Measurements from ENCODE around the gene AMZ1. TPM values are rescaled to one million over a fixed set of nuclear protein-coding genes. Genes with fewer than 3 reads are reported as not detected.
"Not testable (repeated sequence)": the region's sequence is repeated elsewhere in the genome, so short reads cannot be mapped to it uniquely, and the experiment has no call there.

Gene AMZ1
- total RNA-seq, 2 experiments from 2014 or later: 0.17 TPM

- H3K27ac Mint-ChIP-seq: no peak overlapping the region
These were observed 21.3 kb upstream of the AMZ1 start for GRCh38 chr7:2666588-2667250.

GRCh38 chr7:2667843-2668242 is 20.2 kb upstream of the AMZ1 start:
- Mint-ChIP-seq H3K4me3 (no peak overlapping the region), H3K27ac (no peak overlapping the region)
- POLR2A ChIA-PET: no interaction called here

More at GRCh38 chr7:2666588-2667250, 21.3 kb upstream of the AMZ1 start:
- Mint-ChIP-seq H3K4me3 (no peak overlapping the region), H3K9me3 (no peaks in the 10 kb centered on the region), H3K27me3 (peaks cover 27% of the 10 kb centered on the region), H3K36me3 (no peaks in the 10 kb centered on the region), H3K4me1 (peaks cover 7% of the 10 kb centered on the region)
- POLR2A ChIA-PET: interaction anchor here (0.8 kb wide), 1 partner anchor 43 kb away, joined by 3 read pairs; no protein-coding TSS in a partner anchor
- DNase-seq: no peak
- ATAC-seq (ENCODE audit: low read depth): no peak

DNA sequence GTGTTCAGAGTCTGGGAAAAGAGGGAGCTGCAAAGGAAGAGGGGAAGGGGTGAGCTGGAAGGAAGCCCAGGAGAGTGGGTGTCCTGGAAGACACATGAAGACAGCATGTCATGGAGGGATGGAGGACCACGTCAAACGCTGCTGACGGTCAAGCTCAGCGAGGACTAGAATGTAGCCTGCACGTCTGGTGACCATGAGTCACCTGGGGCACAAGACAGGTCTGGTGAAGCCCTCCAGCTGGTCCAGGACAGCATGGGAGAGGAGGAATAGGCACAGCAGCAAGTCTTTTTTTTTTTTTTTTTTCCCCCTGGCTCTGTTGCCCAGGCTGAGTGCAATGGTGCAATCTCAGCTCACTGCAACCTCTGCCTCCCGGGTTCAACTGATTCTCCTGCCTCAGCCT is 19.6 kb upstream of the AMZ1 start:
- no peak for DNase-seq

More at GRCh38 chr7:2667843-2668242, 20.2 kb upstream of the AMZ1 start:
- DNase-seq: no peak
- H3K36me3 Mint-ChIP-seq: no peaks in the 10 kb centered on the region
- peaks cover 7% of the 10 kb centered on the region for H3K4me1 Mint-ChIP-seq
- H3K27me3 Mint-ChIP-seq: peaks cover 30% of the 10 kb centered on the region
- H3K9me3 Mint-ChIP-seq: no peaks in the 10 kb centered on the region
- no peak for ATAC-seq (ENCODE audit: low read depth)

DNA sequence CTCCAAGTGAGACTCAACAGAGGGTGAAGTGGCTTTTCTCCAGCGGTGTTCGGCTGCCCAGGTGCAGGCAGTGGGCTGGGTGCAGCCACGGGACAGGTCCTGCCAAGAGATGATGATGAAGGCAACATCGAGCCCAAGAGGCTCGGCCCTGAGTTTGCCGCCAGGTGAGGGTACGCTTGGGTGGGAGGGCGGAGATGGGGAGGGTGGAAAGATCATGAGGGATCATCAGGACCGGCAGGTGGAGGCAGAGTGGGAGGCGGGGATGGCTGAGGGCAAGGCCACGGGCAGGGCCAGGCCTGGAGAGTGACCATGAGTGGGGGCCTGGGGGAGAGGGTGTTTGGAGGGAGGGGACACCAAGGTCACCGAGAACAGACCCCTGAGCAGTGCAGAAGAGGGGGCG is 17.8 kb upstream of the AMZ1 start:
- ATAC-seq (ENCODE audit: low read depth) (no peak), DNase-seq (no peak)
- no peak overlapping the region for H3K27ac Mint-ChIP-seq
- no peaks in the 10 kb centered on the region for H3K9me3 Mint-ChIP-seq
- no peak overlapping the region for H3K4me3 Mint-ChIP-seq
- POLR2A ChIA-PET: interaction anchor here (1.2 to 2.0 kb wide), 3 partner anchors 29 to 48 kb away, joined by 6 to 8 read pairs (median 7); no protein-coding TSS in a partner anchor
- H3K27me3 Mint-ChIP-seq: peaks cover 50% of the 10 kb centered on the region
- no peaks in the 10 kb centered on the region for H3K36me3 Mint-ChIP-seq
- H3K4me1 Mint-ChIP-seq: peaks cover 7% of the 10 kb centered on the region

More for the DNA sequence above, 19.6 kb upstream of the AMZ1 start:
- Mint-ChIP-seq H3K4me3 (no peak overlapping the region), H3K36me3 (no peaks in the 10 kb centered on the region), H3K9me3 (no peaks in the 10 kb centered on the region), H3K4me1 (peaks cover 7% of the 10 kb centered on the region), H3K27me3 (peaks cover 34% of the 10 kb centered on the region), H3K27ac (no peak overlapping the region)
- no peak for ATAC-seq (ENCODE audit: low read depth)
- POLR2A ChIA-PET: no interaction called here

GRCh38 chr7:2670720-2671391 is 17.1 kb upstream of the AMZ1 start:
- POLR2A ChIA-PET: interaction anchor here (1.2 to 2.0 kb wide), 3 partner anchors 28 to 48 kb away, joined by 6 to 8 read pairs (median 7); no protein-coding TSS in a partner anchor
- H3K4me3 Mint-ChIP-seq: no peak overlapping the region

DNA sequence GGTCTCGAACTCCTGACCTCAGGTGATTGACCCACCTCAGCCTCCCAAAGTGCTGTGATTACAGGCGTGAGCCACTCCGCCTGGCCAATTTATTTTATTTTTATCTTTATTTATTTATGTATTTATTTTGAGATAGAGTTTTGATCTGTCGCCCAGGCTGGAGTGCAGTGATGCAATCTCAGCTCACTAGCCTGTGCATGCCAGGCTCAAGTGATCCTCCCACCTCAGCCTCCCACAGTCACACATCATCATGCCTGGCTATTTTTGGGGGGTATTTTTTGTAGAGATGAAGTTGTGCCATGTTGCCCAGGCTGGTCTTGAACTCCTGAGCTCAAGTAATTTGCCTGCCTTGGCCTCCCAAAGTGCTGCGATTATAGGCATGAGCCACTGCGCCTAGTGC is 14.8 kb upstream of the AMZ1 start:
- H3K27ac Mint-ChIP-seq; H3K4me3 Mint-ChIP-seq; H3K9me3 Mint-ChIP-seq; H3K36me3 Mint-ChIP-seq; ATAC-seq (ENCODE audit: low read depth); DNase-seq; H3K4me1 Mint-ChIP-seq; POLR2A ChIA-PET: not testable (repeated sequence)
- peaks cover 41% of the 10 kb centered on the region for H3K27me3 Mint-ChIP-seq

More at GRCh38 chr7:2670720-2671391, 17.1 kb upstream of the AMZ1 start:
- ATAC-seq (ENCODE audit: low read depth): peak; percentile 88
- Mint-ChIP-seq H3K27me3 (peaks cover 53% of the 10 kb centered on the region), H3K27ac (no peak overlapping the region), H3K9me3 (no peaks in the 10 kb centered on the region), H3K4me1 (peaks cover 7% of the 10 kb centered on the region), H3K36me3 (no peaks in the 10 kb centered on the region)
- DNase-seq: peak; percentile 82

DNA sequence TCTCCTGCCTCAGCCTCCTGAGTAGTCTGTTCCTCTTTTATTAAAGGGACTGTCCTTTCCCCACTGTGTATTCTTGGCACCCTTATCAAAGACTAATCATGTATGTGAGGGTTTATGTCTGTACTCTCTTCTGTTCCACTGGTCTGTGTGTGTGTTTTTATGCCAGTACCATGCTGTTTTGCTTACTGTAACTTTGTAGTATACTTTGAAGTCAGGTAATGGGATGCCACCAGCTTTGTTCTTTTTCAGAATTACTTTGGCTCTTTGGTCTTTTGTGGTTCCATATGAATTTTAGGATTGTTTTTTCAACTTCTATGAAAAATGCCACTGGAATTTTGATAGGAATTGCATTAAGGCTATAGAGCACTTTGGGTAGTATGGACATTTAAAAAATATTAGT is 14.1 kb upstream of the AMZ1 start:
- POLR2A ChIA-PET: no interaction called here
- Mint-ChIP-seq H3K9me3 (no peaks in the 10 kb centered on the region), H3K27me3 (peaks cover 41% of the 10 kb centered on the region), H3K27ac (no peak overlapping the region), H3K4me3 (no peak overlapping the region), H3K4me1 (peaks cover 7% of the 10 kb centered on the region), H3K36me3 (no peaks in the 10 kb centered on the region)
- ATAC-seq (ENCODE audit: low read depth): no peak
- no peak for DNase-seq

DNA sequence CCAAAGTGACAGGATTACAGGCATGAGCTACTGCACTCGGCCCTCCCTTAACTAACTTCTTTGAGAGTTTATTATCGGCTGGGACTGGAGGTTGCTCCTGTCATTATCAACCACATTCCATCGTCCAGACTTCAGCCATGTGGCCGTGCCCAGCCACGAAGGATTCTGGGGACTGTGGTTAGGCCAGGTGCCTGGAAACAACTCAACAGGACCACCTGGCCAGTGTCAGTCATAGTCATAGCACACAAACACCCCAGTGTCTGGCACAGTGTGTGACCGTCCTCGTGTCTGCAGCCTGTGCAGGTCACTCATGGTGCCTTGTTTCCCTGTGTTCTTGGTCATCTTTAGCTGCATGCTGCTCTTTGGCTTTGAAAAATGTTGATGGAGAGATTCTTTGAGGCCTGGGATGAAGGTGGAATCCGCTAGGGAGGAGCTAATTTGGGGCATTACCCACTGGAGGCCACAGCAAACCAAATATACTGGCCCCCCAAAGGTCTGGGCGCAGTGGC is 12.7 kb upstream of the AMZ1 start:
- H3K9me3 Mint-ChIP-seq: no peaks in the 10 kb centered on the region
- DNase-seq (no peak), ATAC-seq (ENCODE audit: low read depth) (no peak)
- H3K36me3 Mint-ChIP-seq: no peaks in the 10 kb centered on the region
- H3K4me1 Mint-ChIP-seq: peaks cover 5% of the 10 kb centered on the region
- POLR2A ChIA-PET: no interaction called here
- peaks cover 37% of the 10 kb centered on the region for H3K27me3 Mint-ChIP-seq
- no peak overlapping the region for H3K27ac Mint-ChIP-seq
- H3K4me3 Mint-ChIP-seq: no peak overlapping the region

GRCh38 chr7:2676576-2676975 is 11.4 kb upstream of the AMZ1 start:
- H3K4me3 Mint-ChIP-seq; H3K36me3 Mint-ChIP-seq; POLR2A ChIA-PET; H3K9me3 Mint-ChIP-seq; DNase-seq; H3K4me1 Mint-ChIP-seq; H3K27ac Mint-ChIP-seq; ATAC-seq (ENCODE audit: low read depth): not testable (repeated sequence)
- H3K27me3 Mint-ChIP-seq: peaks cover 32% of the 10 kb centered on the region

DNA sequence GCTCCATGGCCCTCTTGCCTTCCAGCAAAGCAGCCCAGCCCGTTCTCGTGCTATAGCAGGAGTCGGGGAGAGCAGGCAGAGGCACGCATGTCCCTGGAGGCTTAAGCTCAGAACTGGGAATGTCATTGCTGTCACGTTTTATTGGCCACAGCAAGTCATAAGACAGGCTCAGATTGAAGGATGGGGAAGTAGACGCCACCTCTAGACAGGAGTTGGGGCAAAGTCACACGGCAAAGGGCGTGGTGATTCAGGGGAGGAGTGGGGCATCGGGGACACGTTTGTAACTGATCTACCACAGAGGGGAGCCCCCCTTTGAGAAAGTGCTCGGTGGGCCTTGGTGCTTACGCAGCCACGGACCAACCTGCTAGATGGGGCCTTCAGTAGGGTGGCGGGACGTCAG is 9.5 kb upstream of the AMZ1 start:
- H3K4me3 Mint-ChIP-seq; H3K27ac Mint-ChIP-seq; DNase-seq; POLR2A ChIA-PET; ATAC-seq (ENCODE audit: low read depth); H3K4me1 Mint-ChIP-seq; H3K9me3 Mint-ChIP-seq; H3K36me3 Mint-ChIP-seq: not testable (repeated sequence)
- H3K27me3 Mint-ChIP-seq: peaks cover 36% of the 10 kb centered on the region

- H3K9me3 Mint-ChIP-seq, DNase-seq, H3K27ac Mint-ChIP-seq, POLR2A ChIA-PET, H3K4me1 Mint-ChIP-seq, H3K36me3 Mint-ChIP-seq, H3K4me3 Mint-ChIP-seq: not testable (repeated sequence)
- peaks cover 28% of the 10 kb centered on the region for H3K27me3 Mint-ChIP-seq
- ATAC-seq (ENCODE audit: low read depth): peak; percentile 34
These were observed 8.6 kb upstream of the AMZ1 start for GRCh38 chr7:2679135-2680127.

- Mint-ChIP-seq H3K27ac (no peak overlapping the region), H3K4me1 (no peaks in the 10 kb centered on the region), H3K36me3 (no peaks in the 10 kb centered on the region), H3K9me3 (no peaks in the 10 kb centered on the region), H3K4me3 (no peak overlapping the region), H3K27me3 (peaks cover 25% of the 10 kb centered on the region)
- ATAC-seq (ENCODE audit: low read depth) (no peak), DNase-seq (no peak)
- POLR2A ChIA-PET: no interaction called here
These were observed 7.7 kb upstream of the AMZ1 start for GRCh38 chr7:2680256-2680655.
